GM12878 (cell line): ENCODE data around the gene MALRD1. TPM values are rescaled to one million over a fixed set of nuclear protein-coding genes. Genes with fewer than 3 reads are reported as not detected.

Source experiments
- ATAC-seq: fragments of 200-7000 bp; cut with Tn5 transposase; 3 replicates; pipeline ENCODE4 v1.9.1; 2020; ENCODE audit warnings: mild to moderate bottlenecking, moderate library complexity
- BruUV-seq: library from RNA; stranded (reverse); fragments of 400-500 nt; replicated peaks from 2 replicates; lab custom pipeline; 2021; lab: Mats Ljungman, UMichigan
- CTCF ChIA-PET: fragments of 300-600 bp; sonication (Branson Sonifier 250); formaldehyde crosslinking; extraction: SDS; loops from one replicate; lab custom pipeline; 2021; ENCODE audit warnings: inconsistent platforms; lab: Yijun Ruan, JAX
- POLR2A ChIA-PET: fragments of 350-600 bp; formaldehyde crosslinking; extraction: SDS; loops from one replicate; lab custom pipeline; 2021; ENCODE audit warnings: inconsistent platforms; lab: Charles Lee
- RAD21 ChIA-PET: fragments of 300-600 bp; sonication (Branson Sonifier 250); formaldehyde crosslinking; loops from one replicate; lab custom pipeline; 2023; ENCODE audit warnings: antibody characterized with exemption; ENCODE audit not compliant: unreplicated experiment; lab: Charles Lee
- SMC1A ChIA-PET: fragments of 300-600 bp; sonication (Branson Sonifier 250); formaldehyde crosslinking; loops from one replicate; lab custom pipeline; 2023; ENCODE audit not compliant: unreplicated experiment, uncharacterized antibody; lab: Charles Lee
- DNase-seq: peaks from one replicate; pipeline ENCODE4 v3.0.0-alpha.2; 2011; ENCODE audit warnings: low read depth, low spot score
- FAIRE-seq: peaks from 3 replicates; lab custom pipeline; 2011; peaks lifted over from hg19 to GRCh38; lab: Jason Lieb, UNC
- H2AFZ ChIP-seq: 2 replicates; pipeline ENCODE4 v1.6.0; 2011; ENCODE audit warnings: low read depth, low read length, control low read depth; ENCODE audit not compliant: control insufficient read depth
- H3K27ac ChIP-seq: 2 replicates; pipeline ENCODE4 v1.5.1; 2011; ENCODE audit warnings: control low read depth; ENCODE audit not compliant: control insufficient read depth, insufficient read depth
- H3K27me3 ChIP-seq, 2 experiments: replicated peaks in 1 of 2; 2 replicates each; pipeline versions ENCODE4 v1.6.0 to v1.6.1; 2011; ENCODE audit warnings: low read length in 1 of 2; ENCODE audit not compliant: control insufficient read depth in 2 of 2, insufficient read depth in 2 of 2
- H3K36me3 ChIP-seq, 2 experiments: 2 replicates each; pipeline ENCODE4 v1.5.1; 2011; ENCODE audit warnings: low read length in 1 of 2; ENCODE audit not compliant: control insufficient read depth in 2 of 2, insufficient read depth in 2 of 2
- H3K4me1 ChIP-seq: 2 replicates; pipeline ENCODE4 v1.6.1; 2011; ENCODE audit warnings: mild to moderate bottlenecking, low read length, moderate library complexity, mixed read lengths; ENCODE audit not compliant: control insufficient read depth, insufficient read depth
- H3K4me2 ChIP-seq: 2 replicates; pipeline ENCODE4 v1.6.0; 2011; ENCODE audit warnings: control low read depth; ENCODE audit not compliant: control insufficient read depth, insufficient read depth
- H3K4me3 ChIP-seq: fragments of 200-600 bp; sonication (generic); 2 replicates; pipeline ENCODE4 v1.5.1; 2016
- H3K79me2 ChIP-seq: 2 replicates; pipeline ENCODE4 v1.6.0; 2011; ENCODE audit warnings: low read length; ENCODE audit not compliant: control insufficient read depth, insufficient read depth
- H3K9ac ChIP-seq: 2 replicates; pipeline ENCODE4 v1.8.0; 2011; ENCODE audit warnings: low read length, control low read depth, mixed read lengths; ENCODE audit not compliant: control insufficient read depth, insufficient read depth
- H3K9me3 ChIP-seq: replicated peaks from 3 replicates; pipeline ENCODE4 v1.5.1; 2011; ENCODE audit warnings: mild to moderate bottlenecking, low read length; ENCODE audit not compliant: control insufficient read depth, insufficient read depth
- H4K20me1 ChIP-seq: 2 replicates; pipeline ENCODE4 v1.6.0; 2011; ENCODE audit not compliant: control insufficient read depth, insufficient read depth
- CBFB ChIP-seq: IDR thresholded peaks from 2 replicates; pipeline ENCODE4 v1.6.1; 2016; ENCODE audit warnings: antibody characterized with exemption, low read depth
- CTCF ChIP-seq, 3 experiments: IDR thresholded peaks in 2 of 3; conservative IDR thresholded peaks in 1 of 3; 2 replicates each; pipeline ENCODE4 v1.5.1; 2011; ENCODE audit warnings: low read depth in 3 of 3, low read length in 3 of 3, mild to moderate bottlenecking in 3 of 3, control low read depth in 2 of 3, moderate library complexity in 2 of 3, inconsistent platforms in 1 of 3, mixed read lengths in 1 of 3; ENCODE audit not compliant: control insufficient read depth in 2 of 3, insufficient read depth in 1 of 3; ENCODE audit errors: extremely low read depth in 1 of 3
- FOXM1 ChIP-seq: IDR thresholded peaks from 2 replicates; pipeline ENCODE4 v1.6.1; 2012; ENCODE audit warnings: low read depth, mild to moderate bottlenecking, inconsistent platforms, low read length, moderate library complexity
- IRF3 ChIP-seq: fragments of 450-650 bp; IDR thresholded peaks from 2 replicates; pipeline ENCODE4 v1.6.1; 2014; ENCODE audit warnings: mild to moderate bottlenecking
- KAT2A ChIP-seq: conservative IDR thresholded peaks from 2 replicates; pipeline ENCODE4 v1.6.1; 2011; ENCODE audit warnings: low read depth, low read length; ENCODE audit not compliant: control insufficient read depth
- LARP7 ChIP-seq: fragments of 450-650 bp; IDR thresholded peaks from 2 replicates; pipeline ENCODE4 v1.6.1; 2017; ENCODE audit warnings: mild to moderate bottlenecking
- RAD21 ChIP-seq: IDR thresholded peaks from 2 replicates; pipeline ENCODE4 v1.6.1; 2011; ENCODE audit warnings: mild to moderate bottlenecking, low read depth, low read length, moderate library complexity; ENCODE audit not compliant: insufficient read depth
- RB1 ChIP-seq: fragments of 450-650 bp; formaldehyde crosslinking; IDR thresholded peaks from 2 replicates; pipeline ENCODE4 v1.6.1; 2017; ENCODE audit warnings: mild to moderate bottlenecking, borderline replicate concordance
- RELB ChIP-seq: fragments of 450-650 bp; IDR thresholded peaks from 2 replicates; pipeline ENCODE4 v1.6.1; 2017; ENCODE audit warnings: low read depth, mild to moderate bottlenecking, moderate library complexity
- SIN3A ChIP-seq: IDR thresholded peaks from 2 replicates; pipeline ENCODE4 v1.6.1; 2012; ENCODE audit warnings: low read depth, low read length, improper control_type of control experiment
- SP1 ChIP-seq: IDR thresholded peaks from one replicate; pipeline ENCODE4 v1.6.1; 2011; ENCODE audit warnings: low read depth, low read length
- STAT3 ChIP-seq: IDR thresholded peaks from 2 replicates; pipeline ENCODE4 v1.6.1; 2011; ENCODE audit warnings: low read depth, low read length, improper control_type of control experiment
- YBX1 ChIP-seq: fragments of 450-650 bp; IDR thresholded peaks from 2 replicates; pipeline ENCODE4 v1.6.1; 2016; ENCODE audit warnings: antibody characterized with exemption
- ZNF384 ChIP-seq: IDR thresholded peaks from 2 replicates; pipeline ENCODE4 v1.6.1; 2012; ENCODE audit warnings: low read depth, mild to moderate bottlenecking, low read length, improper control_type of control experiment, borderline replicate concordance
- WGBS: methylation state at CpG from one replicate; pipeline ENCODE4 v1.1.6; 2016; ENCODE audit warnings: low lambda C conversion rate; ENCODE audit not compliant: insufficient replicate concordance, insufficient coverage; ENCODE audit errors: missing lambda C conversion rate; 5-methylcytosine and 5-hydroxymethylcytosine counted together
- in situ Hi-C: fragments of 300-500 bp; cut with MboI; formaldehyde crosslinking; loops from 9 replicates; pipeline ENCODE4 v1.14.3; 2018; ENCODE audit warnings: mixed read lengths
- intact Hi-C: fragments of 100-400 bp; cut with micrococcal nuclease; formaldehyde crosslinking; loops from one replicate; pipeline ENCODE4 v1.14.2; 2022; ENCODE audit not compliant: unreplicated experiment
- polyA plus RNA-seq, 11 experiments: library from polyadenylated mRNA; depleted of rRNA in 4 of 11; unstranded in 6 of 11; stranded (reverse) in 5 of 11; fragments of >200 nt; fragmentation: Nextera tagmentation in 4 of 11; fragmentation: Illumina TruSeq in 1 of 11; extraction: Ambion mirVana in 4 of 11; extraction: Trizol in 1 of 11; gene quantifications; 1 replicate in 1 of 11; 2 replicates in 10 of 11; pipeline versions ENCODE4 v1.2.1 to v1.2.3, GENCODE V29; 2011 to 2016; ENCODE audit warnings: inconsistent platforms in 2 of 11, missing spikeins in 2 of 11, low read depth in 1 of 11
- total RNA-seq, 4 experiments: library from RNA; depleted of rRNA in 3 of 4; stranded (reverse); fragments of >200 nt in 3 of 4; fragmentation: Illumina TruSeq in 1 of 4; extraction: Trizol in 1 of 4; gene quantifications; 2 replicates each; pipeline versions ENCODE4 v1.2.1 to v1.2.3, GENCODE V29; 2013 to 2021
- TF ChIP-seq, protein P1 (sequence below): IDR thresholded peaks from 2 replicates; pipeline ENCODE4 v1.6.1; 2012; ENCODE audit warnings: low read depth, low read length, improper control_type of control experiment

Gene MALRD1
- total and polyA plus RNA-seq, 10 of the 15 experiments (the other 5 are each of a cell fraction or from before 2014, with no cell fraction given) = 0.12 to 6.6 (median 0.26) TPM; not detected in 2

DNA sequence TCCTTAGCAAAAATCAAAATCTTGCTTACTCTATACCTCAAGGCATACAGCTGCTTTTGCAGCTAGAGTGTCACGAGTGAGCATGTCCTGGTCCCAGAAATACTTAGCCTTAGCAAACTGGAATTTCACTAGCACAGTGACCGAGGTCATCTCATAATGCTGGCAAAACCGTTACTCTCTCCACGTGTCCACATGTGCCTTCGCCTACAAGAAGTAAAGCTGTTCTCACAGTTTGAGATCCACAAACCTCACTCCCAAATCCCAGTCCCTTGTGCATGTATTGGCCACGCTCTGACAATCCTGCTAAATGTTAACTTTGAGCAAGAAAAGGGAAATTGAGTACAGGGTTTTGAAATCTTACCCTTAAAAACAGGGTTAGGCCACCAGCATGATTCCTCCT lies 656.6 kb downstream of the MALRD1 start (continued):
- no peak for TF ChIP-seq RELB
- TF ChIP-seq, protein P1, sequence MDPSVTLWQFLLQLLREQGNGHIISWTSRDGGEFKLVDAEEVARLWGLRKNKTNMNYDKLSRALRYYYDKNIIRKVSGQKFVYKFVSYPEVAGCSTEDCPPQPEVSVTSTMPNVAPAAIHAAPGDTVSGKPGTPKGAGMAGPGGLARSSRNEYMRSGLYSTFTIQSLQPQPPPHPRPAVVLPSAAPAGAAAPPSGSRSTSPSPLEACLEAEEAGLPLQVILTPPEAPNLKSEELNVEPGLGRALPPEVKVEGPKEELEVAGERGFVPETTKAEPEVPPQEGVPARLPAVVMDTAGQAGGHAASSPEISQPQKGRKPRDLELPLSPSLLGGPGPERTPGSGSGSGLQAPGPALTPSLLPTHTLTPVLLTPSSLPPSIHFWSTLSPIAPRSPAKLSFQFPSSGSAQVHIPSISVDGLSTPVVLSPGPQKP = no peak

DNA sequence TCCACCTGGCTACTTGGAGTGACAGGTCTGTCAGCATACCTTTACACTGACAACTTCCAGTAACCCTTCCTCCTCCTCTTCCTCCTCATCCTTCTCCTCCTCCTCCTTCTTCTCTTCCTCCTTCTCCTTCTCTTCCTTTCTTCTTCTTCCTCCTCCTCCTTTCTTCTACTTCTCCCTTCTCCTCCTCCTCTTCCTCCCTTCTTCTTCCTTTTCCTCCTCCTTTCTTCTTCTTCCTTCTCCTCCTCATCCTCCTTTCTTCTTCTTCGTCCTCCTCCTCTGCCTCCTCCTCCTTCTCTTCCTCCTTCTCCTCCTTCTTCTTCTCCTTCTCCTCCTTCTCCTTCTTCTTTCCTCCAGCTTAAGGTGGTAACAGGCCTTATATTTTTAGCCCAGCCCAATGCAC lies 658.3 kb downstream of the MALRD1 start:
- H3K9me3 ChIP-seq = no peaks in the 10 kb centered on the region
- no peak overlapping the region for H3K27ac ChIP-seq
- ChIA-PET SMC1A (no interaction called here), RAD21 (no interaction called here), CTCF (no interaction called here), POLR2A (no interaction called here)
- no peaks in the 10 kb centered on the region for H3K27me3 ChIP-seq
- H3K36me3 ChIP-seq = no peaks in the 10 kb centered on the region
- in situ Hi-C loops = no loop called here
- no peaks in the 10 kb centered on the region for H3K79me2 ChIP-seq
- no peak overlapping the region for H3K9ac ChIP-seq
- no peak overlapping the region for H3K4me2 ChIP-seq
- H4K20me1 ChIP-seq = no peaks in the 10 kb centered on the region
- no peak for FAIRE-seq
- H3K4me1 ChIP-seq = no peaks in the 10 kb centered on the region
- BruUV-seq = no TSS peak
- WGBS = 0% methylated on average over 1 of the region's 1 CpG
- intact Hi-C loops = no loop called here
- H3K4me3 ChIP-seq = no peak overlapping the region
- no peak overlapping the region for H2AFZ ChIP-seq
- no peak for ATAC-seq
- no peak for DNase-seq
- TF ChIP-seq LARP7 = no peak
- TF ChIP-seq YBX1 = no peak
- TF ChIP-seq SP1 = no peak
- no peak for TF ChIP-seq KAT2A
- TF ChIP-seq SIN3A = no peak
- no peak for TF ChIP-seq RAD21
- no peak for TF ChIP-seq STAT3
- no peak for TF ChIP-seq ZNF384
- TF ChIP-seq FOXM1 = no peak
- TF ChIP-seq IRF3 = no peak
- no peak for TF ChIP-seq RB1
- TF ChIP-seq CBFB = no peak
- TF ChIP-seq CTCF (IDR thresholded peaks at IDR 0.05 in 2 of 3, conservative IDR thresholded peaks at IDR 0.05 in 1 of 3; ENCODE audit: control insufficient read depth in 2 of 3, extremely low read depth in 1 of 3, insufficient read depth in 1 of 3, low read depth in 3 of 3, low read length in 3 of 3) = no peak
